Left lung (tissue), 10 donors: Measurements from ENCODE around the gene SLIT3. TPM values are rescaled to one million over a fixed set of nuclear protein-coding genes. Genes with fewer than 3 reads are reported as not detected.

Experiments used
- ATAC-seq: fragments of 200-7000 bp; cut with Tn5 transposase; one replicate; pipeline ENCODE4 v1.9.1; 2020; ENCODE audit warnings: moderate library complexity
- DNase-seq, 4 donors: peaks; one replicate each; pipeline ENCODE4 v3.0.0-alpha.2; 2013 to 2020
- H3K27ac ChIP-seq, 2 donors: fragments of 200-600 bp; sonication (generic) in 1 of 2; one replicate each; pipeline versions ENCODE4 v1.5.0 to v1.8.0; 2020 to 2021
- H3K27me3 ChIP-seq, 2 donors: fragments of 200-600 bp; sonication (generic) in 1 of 2; one replicate each; pipeline versions ENCODE4 v1.5.0 to v1.8.0; 2020 to 2021
- H3K36me3 ChIP-seq, 2 donors: fragments of 200-600 bp; sonication (generic) in 1 of 2; one replicate each; pipeline versions ENCODE4 v1.5.0 to v1.8.0; 2020 to 2021
- H3K4me1 ChIP-seq, 2 donors: fragments of 200-600 bp; one replicate each; pipeline ENCODE4 v1.8.0; 2021
- H3K4me3 ChIP-seq, 2 donors: fragments of 200-600 bp; sonication (generic) in 1 of 2; one replicate each; pipeline versions ENCODE4 v1.5.0 to v1.8.0; 2020 to 2021; ENCODE audit warnings: mild to moderate bottlenecking in 1 of 2
- H3K9me3 ChIP-seq, 2 donors: fragments of 200-600 bp; sonication (generic) in 1 of 2; one replicate each; pipeline versions ENCODE4 v1.5.0 to v1.8.0; 2020 to 2021
- intact Hi-C, 2 donors: fragments of 100-400 bp; cut with DNase I; formaldehyde crosslinking; loops; one replicate each; pipeline versions ENCODE4 v1.11.2 to v1.14.2; 2022
- polyA plus RNA-seq, 6 donors: library from polyadenylated mRNA; unstranded; fragments of 120-200 nt; gene quantifications; one replicate each; pipeline ENCODE4 v1.2.1, GENCODE V29; 2013; ENCODE audit not compliant: insufficient read length in 6 of 6
- total RNA-seq, 2 donors: library from RNA; stranded (reverse); fragmentation: NEBNext Ultra II Directional; extraction: Animal tissue kit (Norgen Biotek cat#: 25700); gene quantifications; one replicate each; pipeline ENCODE4 v1.2.1, GENCODE V29; 2021
- TF ChIP-seq, protein P1 (sequence below), 2 donors: fragments of 200-600 bp; sonication (generic) in 1 of 2; IDR thresholded peaks; one replicate each; pipeline versions ENCODE4 v1.5.0 to v1.8.0; 2021; ENCODE audit warnings: antibody characterized with exemption in 2 of 2
- donor health status: DM: no; HTN: yes; CAD: no.
- donor health status: DM: no; HTN: no; CAD: no.

Gene SLIT3
- total and polyA plus RNA-seq, 8 donors = 37.6 to 77.1 (median 45.9) TPM

DNA sequence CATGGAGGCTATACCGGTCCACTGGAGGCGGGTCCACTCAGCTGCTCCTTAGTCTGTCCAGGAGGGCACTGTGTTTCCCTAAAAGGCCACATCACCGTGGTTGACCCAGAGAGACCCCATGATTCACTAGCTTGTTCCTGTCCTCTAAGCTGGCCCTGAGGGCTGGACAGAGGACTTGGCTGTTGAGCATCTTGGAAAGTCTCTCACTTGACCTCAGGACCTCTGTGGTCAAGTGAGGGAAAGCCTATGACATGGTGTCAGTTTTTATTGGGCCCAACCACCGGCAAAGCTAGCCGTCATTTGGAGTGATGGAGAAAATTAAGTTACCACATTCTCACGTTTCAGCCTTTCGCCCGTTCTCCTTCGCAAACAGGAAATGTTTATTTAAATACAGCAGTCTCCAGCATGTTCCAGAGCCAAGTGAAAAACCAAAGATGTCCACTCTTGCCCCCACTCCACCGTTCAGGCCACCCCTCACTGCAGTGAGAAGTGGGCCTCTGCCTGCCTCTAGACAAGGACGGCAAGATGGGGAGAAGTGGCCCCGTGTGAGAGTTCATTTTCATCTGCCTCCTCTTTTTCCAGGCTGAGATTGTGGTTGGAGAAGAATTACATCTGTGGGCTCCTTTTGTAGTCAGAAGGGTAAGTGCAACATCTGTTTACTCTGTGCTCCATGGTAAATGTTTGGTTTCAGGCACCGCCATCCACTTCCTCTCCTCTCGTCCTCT lies 4.4 kb downstream of the SLIT3 start:
- DNase-seq (peak in 2 of 4 donors; percentile 51 to 55), ATAC-seq (peak; percentile 38)
- Histone ChIP-seq H3K27ac (peak overlapping the region in 1 of 2 donors; percentile 53), H3K4me1 (peaks cover 0 to 4% of the 10 kb centered on the region in 2 donors), H3K27me3 (peaks cover 14 to 43% of the 10 kb centered on the region in 2 donors), H3K9me3 (no peaks in the 10 kb centered on the region), H3K36me3 (no peaks in the 10 kb centered on the region), H3K4me3 (no peak overlapping the region)
- TF ChIP-seq, protein P1, sequence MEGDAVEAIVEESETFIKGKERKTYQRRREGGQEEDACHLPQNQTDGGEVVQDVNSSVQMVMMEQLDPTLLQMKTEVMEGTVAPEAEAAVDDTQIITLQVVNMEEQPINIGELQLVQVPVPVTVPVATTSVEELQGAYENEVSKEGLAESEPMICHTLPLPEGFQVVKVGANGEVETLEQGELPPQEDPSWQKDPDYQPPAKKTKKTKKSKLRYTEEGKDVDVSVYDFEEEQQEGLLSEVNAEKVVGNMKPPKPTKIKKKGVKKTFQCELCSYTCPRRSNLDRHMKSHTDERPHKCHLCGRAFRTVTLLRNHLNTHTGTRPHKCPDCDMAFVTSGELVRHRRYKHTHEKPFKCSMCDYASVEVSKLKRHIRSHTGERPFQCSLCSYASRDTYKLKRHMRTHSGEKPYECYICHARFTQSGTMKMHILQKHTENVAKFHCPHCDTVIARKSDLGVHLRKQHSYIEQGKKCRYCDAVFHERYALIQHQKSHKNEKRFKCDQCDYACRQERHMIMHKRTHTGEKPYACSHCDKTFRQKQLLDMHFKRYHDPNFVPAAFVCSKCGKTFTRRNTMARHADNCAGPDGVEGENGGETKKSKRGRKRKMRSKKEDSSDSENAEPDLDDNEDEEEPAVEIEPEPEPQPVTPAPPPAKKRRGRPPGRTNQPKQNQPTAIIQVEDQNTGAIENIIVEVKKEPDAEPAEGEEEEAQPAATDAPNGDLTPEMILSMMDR (IDR thresholded peaks at IDR 0.05) = no peak
- intact Hi-C loops = no loop called here

- intact Hi-C loops = no loop called here
- H3K4me3 ChIP-seq = no peak overlapping the region
Measured at GRCh38 chr5:169295306-169295705, 5.6 kb downstream of the SLIT3 start.

DNA sequence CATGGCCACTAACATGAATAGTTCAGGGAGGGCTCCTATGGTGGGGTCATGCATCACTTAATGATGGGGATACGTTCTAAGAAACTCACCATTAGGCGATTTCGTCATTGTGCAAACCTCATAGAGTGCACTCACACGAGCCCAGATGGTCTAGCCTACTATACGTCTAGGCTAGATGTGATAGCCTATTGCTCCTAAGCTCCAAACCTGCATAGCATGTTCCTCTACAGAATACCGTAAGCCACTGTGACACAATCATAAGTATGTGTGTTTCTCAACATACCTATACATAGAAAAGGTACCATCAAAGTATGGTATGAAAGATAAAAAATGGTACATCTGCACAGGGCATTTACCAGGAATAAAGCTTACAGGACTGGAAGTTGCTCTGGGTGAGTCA lies 6.3 kb downstream of the SLIT3 start:
- TF ChIP-seq, protein P1 (IDR thresholded peaks at IDR 0.05) = no peak
- Histone ChIP-seq H3K27ac (no peak overlapping the region), H3K9me3 (no peaks in the 10 kb centered on the region), H3K36me3 (no peaks in the 10 kb centered on the region), H3K4me1 (no peaks in the 10 kb centered on the region), H3K27me3 (peaks cover 0 to 23% of the 10 kb centered on the region in 2 donors), H3K4me3 (no peak overlapping the region)
- ATAC-seq = no peak
- no peak for DNase-seq
- intact Hi-C loops = no loop called here

More at GRCh38 chr5:169295306-169295705, 5.6 kb downstream of the SLIT3 start:
- DNase-seq = no peak
- TF ChIP-seq, protein P1 (IDR thresholded peaks at IDR 0.05) = no peak
- Histone ChIP-seq H3K27ac (no peak overlapping the region), H3K4me1 (no peaks in the 10 kb centered on the region), H3K36me3 (no peaks in the 10 kb centered on the region), H3K27me3 (peaks cover 6 to 30% of the 10 kb centered on the region in 2 donors), H3K9me3 (no peaks in the 10 kb centered on the region)
- ATAC-seq = no peak

DNA sequence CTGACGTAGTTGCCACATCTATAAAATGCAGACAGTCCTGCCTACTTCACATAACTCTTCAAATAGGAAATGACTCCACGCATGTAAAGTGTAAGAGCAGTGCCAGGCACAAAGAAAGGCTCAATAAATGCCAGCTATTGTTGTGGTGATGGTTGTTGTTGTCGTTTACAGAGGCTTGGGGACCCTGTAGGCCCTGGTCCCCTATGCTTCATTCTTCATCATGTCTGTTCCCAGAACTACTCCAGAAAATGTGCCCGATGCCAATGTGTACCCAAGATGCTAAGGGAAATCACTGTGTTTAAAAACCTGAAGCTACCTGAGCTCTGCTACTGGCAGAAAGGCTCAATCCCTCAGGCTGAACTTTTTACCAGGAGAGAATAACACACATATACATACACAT lies 9.1 kb downstream of the SLIT3 start:
- H3K4me3 ChIP-seq = no peak overlapping the region
- no peaks in the 10 kb centered on the region for H3K36me3 ChIP-seq
- H3K4me1 ChIP-seq = no peaks in the 10 kb centered on the region
- no peak for DNase-seq
- TF ChIP-seq, protein P1 (IDR thresholded peaks at IDR 0.05) = no peak
- intact Hi-C loops = no loop called here
- no peaks in the 10 kb centered on the region for H3K27me3 ChIP-seq
- H3K9me3 ChIP-seq = no peaks in the 10 kb centered on the region
- ATAC-seq = no peak
- H3K27ac ChIP-seq = no peak overlapping the region

DNA sequence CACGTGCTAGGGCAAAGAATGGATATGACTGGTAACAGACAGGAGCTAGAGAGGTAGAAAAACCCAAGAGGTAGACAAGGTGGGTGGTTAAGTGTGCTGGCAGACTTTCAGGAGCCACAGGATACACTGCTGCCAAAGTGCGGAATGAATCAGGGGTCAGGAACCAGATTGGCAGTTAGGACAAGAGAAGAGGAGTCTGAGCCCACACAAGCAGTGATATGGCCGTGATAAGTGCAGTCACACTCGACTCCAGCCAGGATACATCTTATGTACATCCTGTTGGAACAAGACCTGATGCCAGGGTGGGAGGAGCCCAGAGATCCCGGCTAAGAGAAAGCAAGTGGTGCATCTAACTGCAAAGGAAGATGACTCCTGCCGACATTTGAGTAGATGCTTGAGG lies 10.0 kb downstream of the SLIT3 start:
- intact Hi-C loops = no loop called here
- peak in 1 of 4 donors; percentile 18 for DNase-seq
- Histone ChIP-seq H3K4me1 (no peaks in the 10 kb centered on the region), H3K27me3 (no peaks in the 10 kb centered on the region), H3K4me3 (no peak overlapping the region), H3K9me3 (peaks cover 0 to under 1% of the 10 kb centered on the region in 2 donors), H3K36me3 (no peaks in the 10 kb centered on the region), H3K27ac (no peak overlapping the region)
- ATAC-seq = no peak
- TF ChIP-seq, protein P1 (IDR thresholded peaks at IDR 0.05) = no peak
